C4-2B (cell line): Measurements from ENCODE around the gene CTIF.

Source experiments
- H3K27ac ChIP-seq: fragments of 450-650 bp; 2 replicates; pipeline ENCODE4 v1.5.1; 2017
- ZFX ChIP-seq: fragments of 450-650 bp; IDR thresholded peaks from 2 replicates; pipeline ENCODE4 v1.6.1; 2017
- TF ChIP-seq, protein P1 (sequence below): fragments of 450-650 bp; conservative IDR thresholded peaks from 2 replicates; pipeline ENCODE4 v1.5.1; 2017; ENCODE audit warnings: mild to moderate bottlenecking

The CTIF gene

GRCh38 chr18:48682768-48683167 is 143.9 kb downstream of the CTIF start:
- no peak for TF ChIP-seq ZFX
- TF ChIP-seq, protein P1, sequence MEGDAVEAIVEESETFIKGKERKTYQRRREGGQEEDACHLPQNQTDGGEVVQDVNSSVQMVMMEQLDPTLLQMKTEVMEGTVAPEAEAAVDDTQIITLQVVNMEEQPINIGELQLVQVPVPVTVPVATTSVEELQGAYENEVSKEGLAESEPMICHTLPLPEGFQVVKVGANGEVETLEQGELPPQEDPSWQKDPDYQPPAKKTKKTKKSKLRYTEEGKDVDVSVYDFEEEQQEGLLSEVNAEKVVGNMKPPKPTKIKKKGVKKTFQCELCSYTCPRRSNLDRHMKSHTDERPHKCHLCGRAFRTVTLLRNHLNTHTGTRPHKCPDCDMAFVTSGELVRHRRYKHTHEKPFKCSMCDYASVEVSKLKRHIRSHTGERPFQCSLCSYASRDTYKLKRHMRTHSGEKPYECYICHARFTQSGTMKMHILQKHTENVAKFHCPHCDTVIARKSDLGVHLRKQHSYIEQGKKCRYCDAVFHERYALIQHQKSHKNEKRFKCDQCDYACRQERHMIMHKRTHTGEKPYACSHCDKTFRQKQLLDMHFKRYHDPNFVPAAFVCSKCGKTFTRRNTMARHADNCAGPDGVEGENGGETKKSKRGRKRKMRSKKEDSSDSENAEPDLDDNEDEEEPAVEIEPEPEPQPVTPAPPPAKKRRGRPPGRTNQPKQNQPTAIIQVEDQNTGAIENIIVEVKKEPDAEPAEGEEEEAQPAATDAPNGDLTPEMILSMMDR = no peak
- no peak overlapping the region for H3K27ac ChIP-seq

GRCh38 chr18:48683197-48683596 is 144.4 kb downstream of the CTIF start:
- H3K27ac ChIP-seq = no peak overlapping the region
- TF ChIP-seq, protein P1 = no peak
- TF ChIP-seq ZFX = no peak

GRCh38 chr18:48683661-48684060 is 144.8 kb downstream of the CTIF start:
- no peak overlapping the region for H3K27ac ChIP-seq
- TF ChIP-seq, protein P1 = no peak
- no peak for TF ChIP-seq ZFX

DNA sequence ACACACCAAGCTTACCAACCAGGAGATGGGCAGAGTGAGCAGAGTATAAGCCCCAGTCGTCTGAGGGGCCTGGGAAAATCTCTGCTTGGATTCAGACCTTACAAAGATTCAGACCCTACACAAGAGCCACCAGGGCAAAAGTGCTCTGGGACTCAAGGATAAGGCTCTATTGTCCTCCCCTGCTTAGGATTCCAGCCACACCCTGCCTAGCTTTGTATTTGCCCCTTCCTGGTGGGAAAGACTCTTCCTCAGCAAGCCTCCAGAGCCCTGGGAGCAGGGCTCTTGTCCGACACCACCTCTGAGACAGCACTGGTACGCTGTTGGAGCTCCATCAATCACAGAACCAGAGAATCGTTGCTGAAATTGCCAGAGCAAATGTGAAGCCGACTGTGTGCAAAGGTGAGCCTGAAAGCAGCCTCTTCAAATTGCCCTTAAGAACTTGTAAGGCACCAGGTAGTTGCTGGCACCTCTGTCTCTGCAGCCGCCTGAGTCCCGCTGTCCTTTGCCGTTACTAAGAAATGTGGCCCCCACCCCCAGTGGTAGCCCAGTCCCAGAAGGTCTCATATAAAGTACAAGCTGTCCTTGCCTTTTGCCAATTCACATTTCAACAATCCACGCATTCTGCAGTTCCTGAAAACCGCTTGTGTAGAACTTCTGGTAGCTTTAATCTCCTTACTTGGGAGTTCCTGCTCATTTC is 148.7 kb downstream of the CTIF start:
- H3K27ac ChIP-seq = no peak overlapping the region
- TF ChIP-seq, protein P1 = no peak
- TF ChIP-seq ZFX = no peak

DNA sequence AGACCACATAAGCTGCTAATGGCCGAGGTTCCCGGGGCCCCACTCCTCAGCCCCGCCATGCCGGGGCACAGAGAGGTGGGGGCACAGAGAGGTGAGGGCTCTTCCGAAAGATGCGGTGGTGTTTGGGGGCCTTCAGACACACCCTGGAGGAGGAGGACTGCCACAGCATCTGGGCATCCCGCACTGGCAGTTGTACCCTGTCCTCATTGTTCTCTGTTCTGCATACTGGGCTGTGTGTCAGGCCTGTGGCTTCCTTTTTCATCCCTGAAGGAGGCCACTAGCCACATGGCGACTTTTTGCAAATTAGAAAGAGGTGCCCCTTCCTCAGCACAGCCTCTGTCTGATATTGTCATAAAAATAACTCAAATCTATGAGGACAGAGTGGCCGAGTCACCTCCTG is 150.1 kb downstream of the CTIF start:
- no peak for TF ChIP-seq ZFX
- TF ChIP-seq, protein P1 = no peak
- no peak overlapping the region for H3K27ac ChIP-seq

GRCh38 chr18:48689548-48689947 is 150.7 kb downstream of the CTIF start:
- H3K27ac ChIP-seq = no peak overlapping the region
- TF ChIP-seq, protein P1 = no peak
- no peak for TF ChIP-seq ZFX

GRCh38 chr18:48690494-48690893 is 151.7 kb downstream of the CTIF start:
- no peak overlapping the region for H3K27ac ChIP-seq
- TF ChIP-seq, protein P1 = no peak
- no peak for TF ChIP-seq ZFX
